Measurements from ENCODE around the gene FIZ1.
A peak's percentile ranks its signal among the peaks of the same experiment; 100 is the strongest.

- TF ChIP-seq CTCF (conservative IDR thresholded peaks at IDR 0.05; ENCODE audit: low read depth, low read length): no peak
- TF ChIP-seq RCOR1 (IDR thresholded peaks at IDR 0.05; ENCODE audit: insufficient replicate concordance, low read length): no peak
- TF ChIP-seq BHLHE40 (IDR thresholded peaks at IDR 0.05; ENCODE audit: low read depth, low read length): peak; percentile 58
Measured at GRCh38 chr19:55549500-55550320, 49.6 kb downstream of the FIZ1 start.
